Measurements from ENCODE around the gene PPIL3.

Gene PPIL3

GRCh38 chr2:200860092-200860795, 28.6 kb downstream of the PPIL3 start:
- no peak for DNase-seq (ENCODE audit: low read depth in 2 of 2)

GRCh38 chr2:200856806-200857205, 32.1 kb downstream of the PPIL3 start:
- no peak for DNase-seq (ENCODE audit: low read depth in 2 of 2)

GRCh38 chr2:200852605-200853004, 36.3 kb downstream of the PPIL3 start:
- DNase-seq (ENCODE audit: low read depth in 2 of 2), result no peak

DNA sequence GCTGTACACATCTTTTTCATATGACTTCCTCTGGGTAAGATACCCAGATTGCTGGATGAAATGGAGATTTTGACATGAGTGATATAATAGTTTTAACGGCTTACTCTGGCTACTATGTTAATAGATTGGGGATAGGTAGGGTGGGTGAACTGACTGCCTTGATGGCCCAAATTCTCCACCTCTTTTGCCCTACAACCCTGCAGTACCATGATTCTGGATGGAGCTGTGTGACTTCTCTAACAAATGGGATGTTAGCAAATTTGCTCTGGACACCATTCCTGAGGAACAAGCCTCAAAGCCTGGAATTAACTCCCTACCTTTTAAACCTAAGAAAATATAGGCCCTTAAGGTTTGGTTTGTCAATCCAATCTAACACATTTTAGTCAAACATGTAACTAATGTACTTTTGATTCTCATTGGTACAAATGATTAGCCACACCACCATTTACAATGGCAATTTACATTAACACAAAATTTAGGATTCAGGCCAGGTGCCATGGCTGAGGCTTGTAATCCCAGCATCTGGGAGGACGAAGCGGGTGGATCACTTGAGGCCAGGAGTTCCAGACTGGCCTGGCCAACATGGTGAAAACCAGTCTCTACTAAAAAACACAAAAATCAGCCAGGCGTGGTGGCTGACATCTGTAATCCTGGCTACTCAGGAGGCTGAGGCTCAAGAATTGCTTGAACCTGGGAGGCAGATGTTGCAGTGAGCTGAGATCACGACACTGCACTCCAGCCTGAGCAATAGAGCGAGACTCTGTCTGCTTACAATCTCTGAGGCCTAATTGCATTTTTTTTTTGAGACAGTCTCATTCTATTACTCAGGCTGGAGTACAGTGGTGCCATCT, 37.3 kb downstream of the PPIL3 start:
- no peak for DNase-seq (ENCODE audit: low read depth in 2 of 2)

GRCh38 chr2:200850512-200851256, 38.2 kb downstream of the PPIL3 start:
- no peak for DNase-seq (ENCODE audit: low read depth in 2 of 2)

DNA sequence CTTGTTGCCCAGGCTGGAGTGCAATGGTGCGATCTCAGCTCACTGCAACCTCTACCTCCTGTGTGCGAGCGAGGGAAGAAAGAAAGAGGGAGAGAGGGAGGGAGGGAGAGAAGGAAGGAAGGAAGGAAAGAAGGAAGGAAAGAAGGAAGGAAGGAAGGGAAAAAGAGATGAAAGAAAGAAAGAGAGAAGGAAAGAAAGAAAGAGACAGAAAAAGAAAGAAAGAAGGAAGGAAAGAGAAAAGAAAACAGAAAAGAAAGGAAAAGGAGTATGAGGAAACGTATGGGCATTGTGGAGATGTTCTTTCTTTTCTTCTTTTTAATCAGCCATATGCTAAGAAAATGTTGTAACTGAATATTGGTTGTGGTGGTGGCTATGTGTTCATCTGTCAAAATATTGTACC, 40.9 kb downstream of the PPIL3 start:
- DNase-seq (ENCODE audit: low read depth in 2 of 2), result no peak

DNA sequence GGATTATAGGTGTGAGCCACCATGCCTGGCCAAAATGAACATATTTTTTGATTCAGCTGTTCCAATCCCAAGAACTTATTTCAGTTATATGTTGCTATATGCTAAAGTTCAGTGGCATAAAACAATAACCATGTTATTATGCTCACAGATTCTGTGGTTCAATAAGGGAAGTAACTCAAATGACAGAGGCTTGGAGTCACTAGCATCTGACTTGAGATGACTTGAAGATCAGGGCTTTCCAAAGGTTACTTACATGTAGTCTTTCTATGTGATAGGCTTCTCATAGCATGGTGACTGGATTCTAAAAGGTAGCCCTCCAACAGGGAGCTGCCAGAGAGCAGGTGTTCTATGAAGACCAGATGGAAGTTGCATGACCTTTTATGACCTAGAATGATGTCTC, 41.6 kb downstream of the PPIL3 start:
- DNase-seq (ENCODE audit: low read depth in 2 of 2), result no peak

DNA sequence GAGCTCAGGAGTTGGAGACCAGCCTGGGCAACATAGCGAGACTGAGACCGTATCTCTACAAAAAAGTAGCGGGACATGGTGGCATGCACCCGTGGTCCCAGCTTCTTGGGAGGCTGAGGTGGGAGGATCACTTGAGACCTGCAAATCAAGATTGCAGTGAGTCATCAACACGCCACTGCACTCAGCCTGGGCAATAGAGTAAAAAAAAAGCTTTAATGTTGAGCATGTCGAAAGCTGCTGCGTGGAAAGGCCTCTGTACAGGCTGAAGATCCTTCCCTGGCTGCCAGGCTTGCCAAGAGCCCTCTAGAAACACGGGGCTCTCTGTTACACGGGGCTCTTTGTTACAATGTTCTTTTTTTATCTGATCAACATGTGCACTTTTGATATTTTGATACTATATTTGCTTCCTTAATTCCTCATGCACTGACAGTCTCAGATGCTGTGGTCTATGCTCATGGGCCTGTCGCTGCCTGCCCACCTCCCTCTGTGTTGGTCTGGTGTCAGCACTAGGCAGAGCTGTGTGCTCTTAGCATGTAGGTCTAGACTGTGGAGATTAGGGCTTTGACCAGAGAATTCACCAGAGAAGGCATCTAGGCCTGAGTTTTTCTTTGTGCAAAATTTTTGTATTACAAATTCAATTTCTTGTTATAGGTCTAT, 43.1 kb downstream of the PPIL3 start:
- no peak for DNase-seq (ENCODE audit: low read depth in 2 of 2)

- no peak for DNase-seq (ENCODE audit: low read depth in 2 of 2)
These were observed 43.7 kb downstream of the PPIL3 start for GRCh38 chr2:200845194-200845593.

- no peak for DNase-seq (ENCODE audit: low read depth in 2 of 2)
These were observed 44.6 kb downstream of the PPIL3 start for GRCh38 chr2:200843993-200844948.

GRCh38 chr2:200839513-200839912, 49.4 kb downstream of the PPIL3 start:
- no peak for DNase-seq (ENCODE audit: low read depth in 2 of 2)

DNA sequence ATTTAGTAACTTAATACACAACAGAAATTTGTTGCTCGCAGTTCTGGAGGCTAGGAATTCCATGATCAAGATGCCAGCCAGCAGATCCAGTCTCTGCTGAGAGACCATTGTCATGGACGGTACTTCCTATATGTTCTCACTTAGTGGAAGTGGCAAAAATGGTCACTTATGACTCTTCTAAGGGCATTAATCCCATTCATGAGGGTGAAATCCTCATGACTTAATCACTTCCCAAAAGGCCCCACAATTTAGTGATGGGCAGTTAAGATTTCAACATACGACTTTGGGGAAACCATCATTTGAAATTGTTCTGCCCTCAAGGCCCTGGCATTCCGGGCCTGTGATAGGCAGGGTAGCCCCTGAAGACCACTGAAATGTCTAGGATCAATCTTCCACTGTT, 54.2 kb downstream of the PPIL3 start:
- no peak for DNase-seq (ENCODE audit: low read depth in 2 of 2)

- no peak for DNase-seq (ENCODE audit: low read depth in 2 of 2)
These were observed 59.6 kb downstream of the PPIL3 start for GRCh38 chr2:200829258-200829655.

- DNase-seq (ENCODE audit: low read depth in 2 of 2), result no peak
These were observed 60.2 kb downstream of the PPIL3 start for GRCh38 chr2:200828572-200829257.

GRCh38 chr2:200828104-200828503, 60.8 kb downstream of the PPIL3 start:
- DNase-seq (ENCODE audit: low read depth in 2 of 2), result no peak

- no peak for DNase-seq (ENCODE audit: low read depth in 2 of 2)
These were observed 67.1 kb downstream of the PPIL3 start for GRCh38 chr2:200821686-200822245.

Data from activated CD4-positive, alpha-beta T cell treated with anti-CD3 and anti-CD28 coated beads for 24 hours (primary cell).